Esophagus muscularis mucosa (tissue), 3 donors: ENCODE measurements around the gene CDK5R1.

Experiments used
- CTCF ChIP-seq, 3 experiments: fragments of 200-600 bp in 2 of 3; fragments of 450-650 bp in 1 of 3; sonication (generic) in 2 of 3; IDR thresholded peaks; one replicate each; pipeline ENCODE4 v1.5.1; 2017 to 2019; ENCODE audit warnings: antibody characterized with exemption in 3 of 3, mild to moderate bottlenecking in 2 of 3, moderate library complexity in 1 of 3
- POLR2AphosphoS5 ChIP-seq, 2 donors: sonication (generic); formaldehyde crosslinking; IDR thresholded peaks; one replicate each; pipeline ENCODE4 v1.6.1; 2017; ENCODE audit warnings: antibody characterized with exemption in 2 of 2

- TF ChIP-seq CTCF (IDR thresholded peaks at IDR 0.05) (no peak), POLR2AphosphoS5 (IDR thresholded peaks at IDR 0.05) (no peak)
These were observed 23.5 kb upstream of the CDK5R1 start for GRCh38 chr17:32463304-32463703.
